HL-60 (cell line): ENCODE results near the gene TMEM217.
A peak's percentile ranks its signal among the peaks of the same experiment; 100 is the strongest.
"Not testable (repeated sequence)": the region's sequence is repeated elsewhere in the genome, so short reads cannot be mapped to it uniquely, and the experiment has no call there.

Experiments
- DNase-seq, 2 experiments: peaks; one replicate each; pipeline ENCODE4 v3.0.0-alpha.2; 2010 to 2020; ENCODE audit warnings: low read depth in 1 of 2, low spot score in 1 of 2
- H3K27ac ChIP-seq: fragments of 250-450 bp; sonication (Bioruptor Pico); replicated peaks from 2 replicates; pipeline ENCODE4 v1.5.1; 2020; ENCODE audit warnings: mild to moderate bottlenecking, moderate library complexity
- H3K27me3 ChIP-seq: fragments of 250-450 bp; sonication (Bioruptor Pico); 2 replicates; pipeline ENCODE4 v1.5.1; 2021; ENCODE audit warnings: mild to moderate bottlenecking, moderate library complexity; ENCODE audit not compliant: insufficient read depth, poor library complexity, severe bottlenecking
- H3K4me3 ChIP-seq: replicated peaks from 2 replicates; pipeline ENCODE4 v1.5.1; 2011; ENCODE audit warnings: mild to moderate bottlenecking, control low read depth, low read length; ENCODE audit not compliant: insufficient read depth
- GABPA ChIP-seq: IDR thresholded peaks from 2 replicates; pipeline ENCODE4 v1.6.1; 2012; ENCODE audit warnings: low read depth
- POLR2AphosphoS5 ChIP-seq: IDR thresholded peaks from 2 replicates; pipeline ENCODE4 v1.6.1; 2012; ENCODE audit warnings: low read depth
- SPI1 ChIP-seq: IDR thresholded peaks from 2 replicates; pipeline ENCODE4 v1.6.1; 2012; ENCODE audit warnings: low read depth, mild to moderate bottlenecking, borderline replicate concordance
- long read RNA-seq: library from polyadenylated mRNA; unstranded; transcript quantifications from one replicate; pipeline ENCODE4 v2.0.0, GENCODE V29; 2020
- TF ChIP-seq, protein P1 (sequence below): IDR thresholded peaks from 2 replicates; pipeline ENCODE4 v1.6.1; 2012; ENCODE audit warnings: low read depth; ENCODE audit not compliant: insufficient replicate concordance
- TF ChIP-seq, protein P2 (sequence below): IDR thresholded peaks from one replicate; pipeline ENCODE4 v1.5.1; 2011; ENCODE audit warnings: low read length, control low read depth, inconsistent platforms; ENCODE audit not compliant: insufficient read depth

Gene TMEM217
- long read RNA-seq = 0 reads

DNA sequence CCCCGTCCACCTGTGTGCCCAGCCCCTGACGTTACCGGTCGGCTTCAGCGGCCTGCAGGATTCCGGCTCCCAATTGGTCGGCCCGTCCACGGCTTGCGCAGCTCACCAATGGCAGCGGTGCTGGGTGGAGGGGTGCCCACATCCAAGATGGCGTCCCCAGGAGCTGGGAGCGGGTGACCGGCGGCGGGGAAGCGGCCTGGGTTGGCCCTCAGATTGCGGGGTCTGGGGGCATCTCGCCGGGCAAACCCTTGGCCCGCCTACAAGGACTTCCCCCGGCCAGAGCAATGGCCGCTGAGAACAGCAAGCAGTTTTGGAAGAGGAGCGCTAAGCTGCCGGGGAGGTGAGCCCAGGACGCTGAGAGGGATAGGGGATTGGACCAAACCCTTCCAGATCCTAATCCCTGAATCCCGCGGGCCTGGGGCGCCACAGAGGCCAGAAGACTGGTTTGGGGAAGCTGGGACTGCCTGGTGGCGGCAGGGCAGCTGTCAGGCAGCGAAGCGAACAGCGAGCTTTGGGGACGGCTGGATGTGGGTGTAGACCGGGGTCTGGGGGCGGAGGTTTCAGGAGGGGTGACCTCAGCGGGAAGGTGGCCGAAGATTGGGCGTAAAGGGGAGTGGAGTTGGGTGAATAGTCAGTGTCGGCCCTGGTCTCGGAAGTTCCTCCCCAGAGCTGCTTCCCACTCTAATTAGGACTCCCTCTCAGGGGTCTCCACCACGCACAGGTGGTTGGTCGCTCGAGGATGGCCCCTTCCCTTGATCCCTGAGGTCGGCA is at the start of gene TMEM217, which contains the start of gene TBC1D22B:
Gene TMEM217, minus strand, starts transcription at position 511 of the 771 bp plus-strand sequence. CDS start 39,114 bp downstream, outside the sequence.
Gene TBC1D22B, plus strand, starts transcription at position 139 of the 771 bp plus-strand sequence. Its CDS starts 146 bp downstream, at position 285.
- Histone ChIP-seq H3K4me3 (peak within 1 kb of the TSS; percentile 86), H3K27me3 (no peaks in the 10 kb centered on the region), H3K27ac (peak within 1 kb of the TSS; percentile 87)
- DNase-seq = peak; percentile 82 to 97
- TF ChIP-seq, protein P1, sequence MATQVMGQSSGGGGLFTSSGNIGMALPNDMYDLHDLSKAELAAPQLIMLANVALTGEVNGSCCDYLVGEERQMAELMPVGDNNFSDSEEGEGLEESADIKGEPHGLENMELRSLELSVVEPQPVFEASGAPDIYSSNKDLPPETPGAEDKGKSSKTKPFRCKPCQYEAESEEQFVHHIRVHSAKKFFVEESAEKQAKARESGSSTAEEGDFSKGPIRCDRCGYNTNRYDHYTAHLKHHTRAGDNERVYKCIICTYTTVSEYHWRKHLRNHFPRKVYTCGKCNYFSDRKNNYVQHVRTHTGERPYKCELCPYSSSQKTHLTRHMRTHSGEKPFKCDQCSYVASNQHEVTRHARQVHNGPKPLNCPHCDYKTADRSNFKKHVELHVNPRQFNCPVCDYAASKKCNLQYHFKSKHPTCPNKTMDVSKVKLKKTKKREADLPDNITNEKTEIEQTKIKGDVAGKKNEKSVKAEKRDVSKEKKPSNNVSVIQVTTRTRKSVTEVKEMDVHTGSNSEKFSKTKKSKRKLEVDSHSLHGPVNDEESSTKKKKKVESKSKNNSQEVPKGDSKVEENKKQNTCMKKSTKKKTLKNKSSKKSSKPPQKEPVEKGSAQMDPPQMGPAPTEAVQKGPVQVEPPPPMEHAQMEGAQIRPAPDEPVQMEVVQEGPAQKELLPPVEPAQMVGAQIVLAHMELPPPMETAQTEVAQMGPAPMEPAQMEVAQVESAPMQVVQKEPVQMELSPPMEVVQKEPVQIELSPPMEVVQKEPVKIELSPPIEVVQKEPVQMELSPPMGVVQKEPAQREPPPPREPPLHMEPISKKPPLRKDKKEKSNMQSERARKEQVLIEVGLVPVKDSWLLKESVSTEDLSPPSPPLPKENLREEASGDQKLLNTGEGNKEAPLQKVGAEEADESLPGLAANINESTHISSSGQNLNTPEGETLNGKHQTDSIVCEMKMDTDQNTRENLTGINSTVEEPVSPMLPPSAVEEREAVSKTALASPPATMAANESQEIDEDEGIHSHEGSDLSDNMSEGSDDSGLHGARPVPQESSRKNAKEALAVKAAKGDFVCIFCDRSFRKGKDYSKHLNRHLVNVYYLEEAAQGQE = peak; percentile 37
- TF ChIP-seq POLR2AphosphoS5 = peak; percentile 44; the same call in 1 of the 2 replicates
- TF ChIP-seq, protein P2, sequence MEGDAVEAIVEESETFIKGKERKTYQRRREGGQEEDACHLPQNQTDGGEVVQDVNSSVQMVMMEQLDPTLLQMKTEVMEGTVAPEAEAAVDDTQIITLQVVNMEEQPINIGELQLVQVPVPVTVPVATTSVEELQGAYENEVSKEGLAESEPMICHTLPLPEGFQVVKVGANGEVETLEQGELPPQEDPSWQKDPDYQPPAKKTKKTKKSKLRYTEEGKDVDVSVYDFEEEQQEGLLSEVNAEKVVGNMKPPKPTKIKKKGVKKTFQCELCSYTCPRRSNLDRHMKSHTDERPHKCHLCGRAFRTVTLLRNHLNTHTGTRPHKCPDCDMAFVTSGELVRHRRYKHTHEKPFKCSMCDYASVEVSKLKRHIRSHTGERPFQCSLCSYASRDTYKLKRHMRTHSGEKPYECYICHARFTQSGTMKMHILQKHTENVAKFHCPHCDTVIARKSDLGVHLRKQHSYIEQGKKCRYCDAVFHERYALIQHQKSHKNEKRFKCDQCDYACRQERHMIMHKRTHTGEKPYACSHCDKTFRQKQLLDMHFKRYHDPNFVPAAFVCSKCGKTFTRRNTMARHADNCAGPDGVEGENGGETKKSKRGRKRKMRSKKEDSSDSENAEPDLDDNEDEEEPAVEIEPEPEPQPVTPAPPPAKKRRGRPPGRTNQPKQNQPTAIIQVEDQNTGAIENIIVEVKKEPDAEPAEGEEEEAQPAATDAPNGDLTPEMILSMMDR = no peak

DNA sequence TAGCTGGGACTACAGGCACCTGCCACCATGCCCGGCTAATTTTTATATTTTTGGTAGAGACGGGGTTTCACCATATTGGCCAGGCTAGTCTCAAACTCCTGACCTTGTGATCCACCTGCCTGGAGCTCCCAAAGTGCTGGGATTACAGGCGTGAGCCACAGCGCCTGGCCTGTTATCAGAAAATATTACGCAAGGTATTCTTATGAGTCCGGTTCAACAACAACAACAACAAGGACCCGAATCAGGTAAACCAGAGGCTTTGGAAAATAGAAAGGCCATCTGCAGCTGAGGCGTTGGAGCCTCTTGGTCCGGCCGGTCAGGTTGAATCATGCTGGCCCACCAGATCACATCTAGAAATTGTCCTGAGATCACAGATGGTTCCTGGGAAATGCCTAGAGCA is 49.5 kb upstream of the TMEM217 start:
- not testable (repeated sequence) for H3K4me3 ChIP-seq, H3K27ac ChIP-seq, H3K27me3 ChIP-seq, DNase-seq

DNA sequence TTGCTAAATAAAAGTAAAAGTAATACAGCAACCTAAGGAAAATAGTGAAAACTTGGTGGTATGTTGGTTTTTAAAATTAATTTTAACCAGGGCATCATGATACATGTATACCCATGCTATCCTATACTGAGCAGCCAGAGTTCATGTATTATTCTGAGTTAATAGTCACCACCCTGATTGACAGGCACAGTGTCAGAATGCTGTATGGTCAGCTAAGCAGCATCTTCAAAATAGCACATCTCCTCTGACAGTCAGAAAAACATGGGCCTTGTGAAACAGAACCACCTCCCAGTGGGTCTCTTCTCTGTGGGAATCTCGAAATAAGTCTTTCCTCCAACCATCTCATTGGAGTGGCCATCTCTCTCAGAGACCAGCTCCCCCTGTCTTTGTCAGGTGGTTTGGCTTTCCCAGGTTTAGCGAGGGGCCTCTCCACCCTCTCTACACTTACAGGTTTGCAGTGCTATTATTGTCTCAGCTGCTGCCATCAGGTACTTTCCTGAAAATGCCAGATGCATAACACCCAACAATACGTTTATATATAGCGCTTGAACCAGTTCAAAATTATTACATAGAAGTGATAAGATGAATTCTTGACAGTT is 48.8 kb upstream of the TMEM217 start:
- no peak overlapping the region for H3K4me3 ChIP-seq
- DNase-seq = no peak
- H3K27ac ChIP-seq = no peak overlapping the region
- H3K27me3 ChIP-seq = no peaks in the 10 kb centered on the region
- TF ChIP-seq, protein P2 = no peak
- no peak for TF ChIP-seq SPI1
- TF ChIP-seq, protein P1 = no peak
- TF ChIP-seq POLR2AphosphoS5 = no peak
- no peak for TF ChIP-seq GABPA

DNA sequence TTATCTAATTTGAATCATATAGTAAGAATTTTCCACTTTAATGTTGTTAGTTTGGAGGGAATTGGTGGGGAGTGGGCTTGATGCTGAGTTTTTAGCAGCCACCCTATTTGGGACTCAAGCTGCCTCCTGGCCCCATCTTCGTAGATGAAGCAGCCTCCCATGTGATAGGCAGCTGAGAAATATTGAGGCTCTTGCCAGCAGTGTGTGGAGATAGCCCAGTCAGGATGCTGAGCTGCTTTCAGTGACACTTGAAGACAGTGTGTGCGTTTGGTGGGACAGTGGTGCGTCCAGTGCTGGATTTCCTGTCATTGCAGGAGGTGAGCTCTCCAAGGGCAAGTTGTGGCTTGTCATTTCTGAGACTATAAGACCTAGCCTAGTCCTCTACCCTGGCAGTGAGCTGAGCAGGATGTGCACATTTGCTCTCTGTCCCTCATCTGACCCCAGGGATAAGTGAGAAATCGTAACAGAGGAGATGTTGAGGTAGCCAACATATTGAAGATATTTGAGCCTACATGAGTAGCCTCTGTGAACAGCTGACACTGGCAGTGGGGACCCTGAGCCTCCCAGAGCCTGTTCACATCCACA is 48.0 kb upstream of the TMEM217 start:
- TF ChIP-seq GABPA (no peak), POLR2AphosphoS5 (no peak), SPI1 (no peak)
- TF ChIP-seq, protein P1 = no peak
- TF ChIP-seq, protein P2 = no peak
- H3K27me3 ChIP-seq = no peaks in the 10 kb centered on the region
- no peak overlapping the region for H3K4me3 ChIP-seq
- DNase-seq = no peak
- no peak overlapping the region for H3K27ac ChIP-seq
